HG03064 (cell line): ENCODE data around the gene AHR.

Source experiments
- ATAC-seq: cut with Tn5 transposase; IDR thresholded peaks from one replicate; pipeline ENCODE4 v1.9.1; 2021; ENCODE audit warnings: low read depth; ENCODE audit not compliant: unreplicated experiment

AHR gene

DNA sequence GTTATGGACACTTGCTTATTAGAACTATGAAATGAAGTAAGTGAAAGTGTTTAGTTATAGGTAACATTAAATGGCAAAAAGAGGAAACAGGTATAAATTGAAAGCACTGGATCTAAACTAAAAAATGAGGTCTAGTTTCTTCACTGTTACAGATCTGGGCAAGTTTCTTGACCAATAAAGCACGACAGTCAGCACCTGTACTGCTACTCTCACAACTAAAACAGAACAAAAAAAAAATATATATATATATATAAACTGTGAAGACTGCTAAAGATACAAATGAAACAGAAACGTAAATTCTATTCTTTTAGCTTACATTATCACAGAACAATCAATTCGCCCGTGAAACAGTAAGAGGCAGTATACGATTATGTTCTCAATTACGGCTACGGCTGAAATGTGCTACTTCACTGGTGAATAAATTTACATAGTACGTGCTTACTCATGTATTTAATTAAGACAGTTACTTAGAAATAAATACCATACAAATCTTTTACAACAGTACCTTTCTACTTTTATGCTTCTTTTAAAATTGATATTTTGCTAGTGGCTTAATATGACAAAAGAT, 4.2 kb downstream of the AHR start:
- peak; percentile 31 for ATAC-seq

GRCh38 chr7:17304926-17305325, 6.5 kb downstream of the AHR start:
- no peak for ATAC-seq

- ATAC-seq, result no peak
These were observed 7.1 kb downstream of the AHR start for GRCh38 chr7:17305387-17306171.

DNA sequence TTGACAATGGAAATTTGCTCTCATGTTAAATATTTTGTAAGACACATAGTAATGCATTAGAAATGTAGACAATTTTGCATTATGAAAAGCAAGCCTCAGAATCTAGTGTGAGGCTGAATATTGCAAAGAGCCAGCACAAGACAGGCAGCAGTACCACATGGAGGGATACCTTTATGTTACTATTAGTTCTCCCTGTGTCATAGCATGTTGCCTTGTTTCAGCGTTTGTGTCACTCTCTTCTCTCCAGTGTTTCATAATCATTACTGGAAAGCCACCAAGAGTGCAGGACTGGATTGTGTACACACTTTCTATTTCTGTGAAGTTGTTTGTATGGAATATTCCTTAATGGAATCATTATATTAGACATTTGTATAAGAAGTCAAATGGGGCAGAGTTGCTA, 8.5 kb downstream of the AHR start:
- no peak for ATAC-seq

DNA sequence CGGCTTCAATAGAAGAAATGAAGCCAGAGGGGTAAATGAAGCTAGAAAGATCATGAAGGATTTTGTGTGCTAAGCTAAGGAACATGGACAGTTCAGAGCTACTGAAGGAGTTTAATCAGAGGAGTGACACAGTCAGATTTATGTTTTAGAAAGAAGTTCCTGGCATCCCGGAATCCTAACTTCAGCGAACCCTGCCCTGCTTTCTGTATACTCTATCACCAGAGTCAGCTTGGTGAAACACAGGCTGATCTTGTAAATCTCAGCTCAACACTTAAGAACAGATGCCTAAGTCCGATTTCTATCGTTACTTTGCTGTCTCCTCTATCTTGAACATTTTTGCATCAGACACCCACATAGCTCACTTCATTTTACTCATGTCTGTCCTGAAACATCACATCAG, 9.1 kb downstream of the AHR start:
- no peak for ATAC-seq

DNA sequence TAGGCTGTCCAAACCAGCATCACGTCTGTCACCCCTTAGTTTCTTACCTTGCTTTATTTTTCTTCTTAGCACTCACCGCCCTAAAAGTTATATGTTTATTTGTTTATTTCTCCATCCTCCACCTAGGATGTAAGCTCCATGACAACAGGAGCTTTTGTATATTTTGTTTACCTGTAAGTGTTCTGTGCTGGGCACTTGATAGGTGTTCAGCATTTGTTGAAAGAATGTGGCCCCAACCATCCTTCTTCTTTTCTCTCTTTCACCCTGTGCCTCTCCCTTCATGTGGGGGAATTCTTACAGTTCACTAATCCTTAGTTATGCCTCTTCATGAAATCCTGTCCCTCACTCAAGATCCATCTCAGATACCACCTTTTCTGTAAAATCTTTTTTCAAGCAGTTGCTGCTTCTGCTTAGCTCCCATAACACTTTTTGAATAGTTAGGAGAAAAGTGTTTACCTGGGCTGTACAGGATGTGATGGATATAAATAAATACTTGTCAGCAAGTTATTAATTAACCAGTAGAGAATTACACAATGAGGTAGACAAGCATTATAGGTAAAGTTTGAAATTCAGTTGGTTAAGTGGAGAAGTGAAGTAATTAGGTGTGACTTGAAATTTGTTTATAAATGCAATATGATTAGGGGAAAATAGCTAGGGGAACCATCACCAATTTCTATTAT, 9.7 kb downstream of the AHR start:
- no peak for ATAC-seq

- ATAC-seq, result no peak
These were observed 12.7 kb downstream of the AHR start for GRCh38 chr7:17311194-17311593.

DNA sequence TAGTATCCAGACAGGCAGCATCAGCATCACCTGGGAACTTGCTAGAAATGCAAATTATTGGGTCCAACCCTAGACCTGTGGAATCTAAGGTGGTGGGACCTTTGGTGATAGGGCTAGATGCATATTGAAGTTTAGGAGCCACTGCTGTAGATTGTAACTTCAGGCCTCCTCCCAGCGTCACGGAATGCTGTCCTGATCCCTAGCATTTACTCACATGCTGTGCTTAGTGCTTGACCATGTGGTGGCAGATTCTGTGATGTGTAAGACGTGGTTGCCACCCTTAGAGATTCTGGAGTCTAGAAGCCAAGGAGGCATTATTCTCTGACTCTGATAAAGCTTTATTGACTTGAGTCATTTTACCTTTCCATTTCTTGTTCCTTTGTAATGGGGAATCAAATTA, 13.5 kb downstream of the AHR start:
- no peak for ATAC-seq

DNA sequence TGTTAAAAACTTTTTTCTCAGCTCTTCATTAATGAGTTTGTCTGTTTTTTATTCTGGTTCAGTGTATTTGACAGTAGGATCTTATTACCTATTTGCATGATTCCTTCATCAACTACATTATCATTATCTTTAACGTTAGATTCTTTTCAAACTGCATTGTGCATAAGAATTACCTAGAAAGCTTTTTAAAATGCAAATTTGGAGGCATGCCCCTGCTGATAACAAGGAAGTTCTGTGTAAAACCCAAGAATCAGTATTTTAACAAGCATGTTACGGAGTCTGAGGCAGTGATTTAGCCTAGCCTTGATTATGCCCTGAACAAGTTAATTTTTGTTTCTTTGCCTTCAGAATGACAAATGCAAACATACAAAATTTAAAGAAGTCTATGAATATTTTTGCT, 14.2 kb downstream of the AHR start:
- no peak for ATAC-seq

GRCh38 chr7:17313194-17313593, 14.7 kb downstream of the AHR start:
- ATAC-seq, result no peak

- ATAC-seq, result no peak
These were observed 17.5 kb downstream of the AHR start for GRCh38 chr7:17315974-17316373.

DNA sequence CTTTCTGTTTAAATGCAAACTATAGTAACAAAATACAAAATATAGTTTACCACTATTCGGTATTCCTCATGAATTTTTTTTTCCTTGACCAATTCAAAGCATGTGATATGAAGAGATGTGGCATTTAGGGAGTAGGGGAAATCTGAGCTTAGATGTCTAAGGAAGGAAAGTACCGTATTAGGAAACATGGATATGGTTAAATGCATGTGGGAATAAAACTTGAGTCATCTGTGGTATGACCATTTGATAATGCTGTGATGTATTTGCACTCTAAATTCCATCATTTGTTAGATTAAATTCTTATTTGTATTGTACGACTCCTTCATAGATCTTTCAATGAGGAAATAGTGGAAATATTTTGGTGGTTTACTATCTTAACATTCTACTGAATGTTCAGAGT, 19.7 kb downstream of the AHR start:
- ATAC-seq, result no peak

- ATAC-seq, result no peak
These were observed 21.0 kb downstream of the AHR start for GRCh38 chr7:17319164-17320101.

DNA sequence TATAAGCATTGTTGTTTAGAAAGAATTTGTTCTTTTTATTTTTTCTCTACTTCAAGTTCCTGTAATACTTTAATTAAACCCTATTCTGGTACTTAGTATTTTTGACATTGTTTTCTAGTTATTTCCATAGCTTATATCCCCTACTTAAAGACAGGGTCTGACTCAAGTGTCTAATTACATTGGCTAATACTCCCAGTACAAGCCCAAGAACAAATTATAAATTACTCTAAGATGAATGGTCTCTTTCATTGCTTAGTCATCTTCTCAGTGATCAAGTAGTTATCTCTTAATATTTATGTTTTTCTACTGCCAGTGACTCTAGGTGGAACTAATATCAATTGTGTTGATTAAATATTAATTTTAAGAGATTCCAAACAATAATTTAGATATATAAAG, 21.6 kb downstream of the AHR start:
- no peak for ATAC-seq

DNA sequence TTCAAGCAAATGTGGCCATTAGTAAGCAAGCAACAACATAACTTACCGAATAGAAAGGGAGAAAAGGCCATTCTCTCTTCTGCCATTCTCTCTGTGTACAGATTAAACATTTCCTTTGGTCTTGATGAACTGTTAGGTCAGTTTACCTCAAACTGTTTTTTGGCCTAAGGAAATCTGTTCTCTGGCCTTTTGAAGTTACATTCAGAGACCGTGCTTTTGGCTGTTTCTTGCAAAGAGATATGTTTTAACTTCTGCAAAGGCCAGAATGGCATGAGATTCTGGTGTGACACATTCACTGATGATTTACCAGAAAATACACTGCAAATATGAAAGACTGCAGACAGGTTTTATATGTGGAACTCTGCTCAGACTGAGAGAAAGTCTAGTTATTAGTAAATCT, 22.2 kb downstream of the AHR start:
- no peak for ATAC-seq

DNA sequence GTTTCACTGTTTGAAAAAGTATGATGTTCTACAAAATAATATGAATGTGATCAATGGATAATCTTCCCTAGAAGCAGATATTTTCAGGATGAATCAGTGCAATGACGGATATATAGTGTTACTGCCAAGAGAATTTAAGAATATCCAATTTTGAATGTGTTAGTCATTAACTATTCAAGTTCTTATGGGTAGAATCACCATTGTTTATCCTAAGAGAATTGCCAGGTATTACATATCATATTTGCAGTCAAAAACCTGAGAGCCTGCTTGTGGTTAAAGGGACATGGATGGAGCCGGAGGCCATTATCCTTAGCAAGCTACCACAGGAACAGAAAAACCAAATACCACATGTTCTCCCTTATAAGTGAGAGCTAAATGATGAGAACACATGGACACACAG, 26.9 kb downstream of the AHR start:
- no peak for ATAC-seq

- ATAC-seq, result no peak
These were observed 27.9 kb downstream of the AHR start for GRCh38 chr7:17326378-17326777.

DNA sequence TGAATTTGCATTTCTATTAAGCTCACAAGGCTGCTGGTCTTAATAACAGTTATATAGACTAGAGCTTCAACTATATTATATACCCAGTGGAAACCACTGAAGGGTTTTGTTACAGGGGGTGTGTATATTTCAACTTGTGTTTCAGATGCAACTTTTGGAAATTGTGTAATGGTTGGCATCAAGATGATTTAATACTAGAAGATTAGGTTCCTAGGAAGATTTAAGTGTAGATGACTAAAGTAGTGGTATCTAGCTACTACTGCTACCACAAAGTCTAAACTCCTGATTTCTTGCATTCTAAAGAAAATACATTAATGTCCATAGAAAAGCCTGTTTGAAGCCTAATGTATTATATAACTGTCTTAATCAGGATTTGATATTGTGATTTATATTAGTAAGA, 30.2 kb downstream of the AHR start:
- ATAC-seq, result no peak

DNA sequence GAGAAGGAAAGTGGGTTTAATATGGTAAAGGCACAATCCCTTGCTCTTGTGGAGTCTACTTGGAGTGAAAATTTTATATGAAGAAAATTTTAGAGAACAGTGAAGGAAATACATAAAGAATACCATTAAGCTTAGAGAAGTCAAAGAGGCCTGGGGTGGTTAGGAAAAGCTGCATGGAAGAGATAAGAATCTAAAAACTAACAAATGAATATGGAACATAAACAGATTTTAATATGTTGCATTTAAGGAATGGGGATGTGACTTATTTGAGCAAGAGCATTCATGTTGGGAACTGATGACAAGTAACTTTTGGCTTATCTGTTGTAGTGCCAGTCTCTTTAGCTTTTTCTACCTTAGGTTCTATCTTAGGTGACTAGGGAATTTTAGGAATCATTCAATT, 31.0 kb downstream of the AHR start:
- no peak for ATAC-seq

DNA sequence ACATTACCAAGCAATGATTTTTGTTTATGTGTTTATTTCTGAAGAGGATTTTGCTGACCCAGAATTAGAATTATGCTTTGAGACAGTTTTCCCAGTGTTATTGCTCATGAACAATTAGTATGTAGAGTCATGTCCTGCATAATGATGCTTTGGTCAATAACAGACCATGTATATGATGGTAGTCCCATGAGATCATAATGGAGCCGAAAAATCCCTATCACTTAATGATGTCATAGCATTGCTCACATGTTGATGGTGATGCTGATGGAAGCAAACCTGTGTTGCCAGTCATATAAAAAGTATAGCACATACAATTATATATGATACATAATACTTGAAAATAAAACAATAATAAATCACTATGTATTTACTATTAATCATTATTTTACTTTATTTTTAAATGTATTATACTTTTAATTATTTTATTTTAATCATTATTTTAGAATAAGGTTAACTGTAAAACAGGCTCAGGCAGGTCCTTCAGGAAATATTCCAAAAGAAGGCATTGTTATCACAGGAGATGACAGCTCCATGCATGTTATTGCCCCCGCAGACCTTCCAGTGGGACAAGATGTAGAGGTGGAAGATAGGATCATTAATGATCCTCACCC, 33.5 kb downstream of the AHR start:
- no peak for ATAC-seq

- no peak for ATAC-seq
These were observed 34.8 kb downstream of the AHR start for GRCh38 chr7:17333221-17333620.
